GM12874 (cell line): ENCODE data around the gene U2AF1L4.

Experiments used
- TF ChIP-seq, protein P1 (sequence below): IDR thresholded peaks from 2 replicates; pipeline ENCODE4 v1.5.1; 2011; ENCODE audit warnings: low read depth, mild to moderate bottlenecking, control low read depth, low read length, moderate library complexity; ENCODE audit not compliant: insufficient read depth

The U2AF1L4 gene, protein sequence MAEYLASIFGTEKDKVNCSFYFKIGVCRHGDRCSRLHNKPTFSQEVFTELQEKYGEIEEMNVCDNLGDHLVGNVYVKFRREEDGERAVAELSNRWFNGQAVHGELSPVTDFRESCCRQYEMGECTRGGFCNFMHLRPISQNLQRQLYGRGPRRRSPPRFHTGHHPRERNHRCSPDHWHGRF

DNA sequence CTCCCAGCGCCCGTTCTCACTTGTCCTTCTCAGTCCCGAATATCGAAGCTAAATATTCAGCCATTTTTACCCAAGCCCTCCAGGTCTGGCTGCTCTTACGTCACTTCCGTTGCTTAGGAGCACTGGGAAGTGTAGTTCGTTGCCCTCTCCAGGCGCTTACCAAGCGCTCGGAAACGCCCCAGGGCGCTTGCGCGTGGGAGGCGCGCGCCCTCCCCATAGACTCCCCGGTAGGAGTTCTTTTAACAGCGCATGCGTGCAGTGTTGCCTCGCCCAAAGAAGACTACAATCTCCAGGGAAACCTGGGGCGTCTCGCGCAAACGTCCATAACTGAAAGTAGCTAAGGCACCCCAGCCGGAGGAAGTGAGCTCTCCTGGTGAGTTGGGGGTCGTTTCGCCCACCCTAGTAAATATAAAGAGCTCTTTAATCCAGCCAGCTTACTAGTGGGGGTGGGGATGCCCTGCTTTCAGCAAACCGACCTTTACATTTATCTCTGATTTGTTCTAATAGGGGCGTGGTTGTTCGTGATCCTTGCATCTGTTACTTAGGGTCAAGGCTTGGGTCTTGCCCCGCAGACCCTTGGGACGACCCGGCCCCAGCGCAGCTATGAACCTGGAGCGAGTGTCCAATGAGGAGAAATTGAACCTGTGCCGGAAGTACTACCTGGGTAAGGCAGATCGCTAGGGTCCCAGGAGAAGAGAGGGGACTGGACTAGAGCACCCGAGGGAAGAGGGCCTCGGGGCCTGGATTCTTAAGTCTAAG, at the start of gene U2AF1L4, which contains the start of gene PSENEN:
Gene U2AF1L4 (minus strand): TSS at position 91 of the 759 bp plus-strand sequence. CDS start 27 bp downstream, at position 64.
Gene PSENEN (plus strand): TSS at position 324 of the 759 bp plus-strand sequence. CDS start 280 bp downstream, at position 604.
- TF ChIP-seq, protein P1, sequence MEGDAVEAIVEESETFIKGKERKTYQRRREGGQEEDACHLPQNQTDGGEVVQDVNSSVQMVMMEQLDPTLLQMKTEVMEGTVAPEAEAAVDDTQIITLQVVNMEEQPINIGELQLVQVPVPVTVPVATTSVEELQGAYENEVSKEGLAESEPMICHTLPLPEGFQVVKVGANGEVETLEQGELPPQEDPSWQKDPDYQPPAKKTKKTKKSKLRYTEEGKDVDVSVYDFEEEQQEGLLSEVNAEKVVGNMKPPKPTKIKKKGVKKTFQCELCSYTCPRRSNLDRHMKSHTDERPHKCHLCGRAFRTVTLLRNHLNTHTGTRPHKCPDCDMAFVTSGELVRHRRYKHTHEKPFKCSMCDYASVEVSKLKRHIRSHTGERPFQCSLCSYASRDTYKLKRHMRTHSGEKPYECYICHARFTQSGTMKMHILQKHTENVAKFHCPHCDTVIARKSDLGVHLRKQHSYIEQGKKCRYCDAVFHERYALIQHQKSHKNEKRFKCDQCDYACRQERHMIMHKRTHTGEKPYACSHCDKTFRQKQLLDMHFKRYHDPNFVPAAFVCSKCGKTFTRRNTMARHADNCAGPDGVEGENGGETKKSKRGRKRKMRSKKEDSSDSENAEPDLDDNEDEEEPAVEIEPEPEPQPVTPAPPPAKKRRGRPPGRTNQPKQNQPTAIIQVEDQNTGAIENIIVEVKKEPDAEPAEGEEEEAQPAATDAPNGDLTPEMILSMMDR: no peak

- TF ChIP-seq, protein P1: no peak
These were observed 48.4 kb upstream of the U2AF1L4 start for GRCh38 chr19:35793381-35794165.

GRCh38 chr19:35792888-35793287, 47.7 kb upstream of the U2AF1L4 start:
- TF ChIP-seq, protein P1: no peak

DNA sequence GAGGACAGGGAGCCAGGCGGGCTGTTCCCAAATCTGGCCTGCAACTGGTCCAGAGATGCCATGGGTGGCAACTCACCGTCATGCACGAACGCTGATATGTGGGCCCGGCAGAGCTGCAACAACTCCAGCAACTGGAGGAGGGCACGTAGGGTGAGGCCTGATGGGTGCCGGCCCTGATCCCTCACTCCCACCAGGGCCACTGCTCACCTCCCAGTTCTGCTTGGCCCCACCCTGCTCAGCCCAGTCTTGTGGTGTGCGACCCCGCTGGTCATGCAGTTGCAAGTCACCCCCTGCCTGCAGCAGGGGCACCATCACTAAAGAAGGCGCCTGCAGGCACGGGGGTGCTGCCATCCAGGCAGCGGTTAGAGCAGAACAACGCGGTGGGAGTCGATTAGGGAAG, 47.1 kb upstream of the U2AF1L4 start:
- TF ChIP-seq, protein P1: no peak

GRCh38 chr19:35791814-35792279, 46.6 kb upstream of the U2AF1L4 start:
- TF ChIP-seq, protein P1: no peak

GRCh38 chr19:35790981-35791813, 46.0 kb upstream of the U2AF1L4 start:
- TF ChIP-seq, protein P1: peak; percentile 45; the same call in 1 of the 2 replicates
